Measurements from ENCODE around the gene VAMP5. TPM values are rescaled to one million over a fixed set of nuclear protein-coding genes. Genes with fewer than 3 reads are reported as not detected.
A peak's percentile ranks its signal among the peaks of the same experiment; 100 is the strongest.

Gene VAMP5
- total and polyA plus RNA-seq, 9 of the 15 experiments (the other 6 are each of a cell fraction or from before 2014, with no cell fraction given) = 0.54 to 1.9 (median 1.5) TPM; not detected in 2

DNA sequence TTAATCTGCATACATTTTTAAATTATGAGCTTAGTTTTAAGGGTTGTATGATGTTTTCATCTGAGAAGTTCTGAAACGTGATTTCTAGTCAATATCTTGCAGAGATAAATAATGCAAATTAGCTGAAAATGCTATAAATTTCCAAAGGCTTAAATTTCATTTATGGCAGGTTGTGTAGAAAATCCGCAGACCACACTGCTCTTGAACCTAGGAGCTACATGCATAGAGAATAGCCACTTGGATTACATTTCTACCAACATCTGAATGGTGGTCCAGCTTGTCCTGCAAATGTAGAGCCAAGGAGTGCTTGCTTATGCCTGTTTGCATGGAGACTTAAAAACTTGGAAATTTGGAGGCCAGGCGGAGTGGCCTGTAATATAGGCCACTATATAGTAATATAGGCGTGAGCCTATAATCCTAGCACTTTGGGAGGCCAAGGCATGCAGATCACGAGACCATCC is 38.4 kb upstream of the VAMP5 start (continued):
- TF ChIP-seq, protein P1, sequence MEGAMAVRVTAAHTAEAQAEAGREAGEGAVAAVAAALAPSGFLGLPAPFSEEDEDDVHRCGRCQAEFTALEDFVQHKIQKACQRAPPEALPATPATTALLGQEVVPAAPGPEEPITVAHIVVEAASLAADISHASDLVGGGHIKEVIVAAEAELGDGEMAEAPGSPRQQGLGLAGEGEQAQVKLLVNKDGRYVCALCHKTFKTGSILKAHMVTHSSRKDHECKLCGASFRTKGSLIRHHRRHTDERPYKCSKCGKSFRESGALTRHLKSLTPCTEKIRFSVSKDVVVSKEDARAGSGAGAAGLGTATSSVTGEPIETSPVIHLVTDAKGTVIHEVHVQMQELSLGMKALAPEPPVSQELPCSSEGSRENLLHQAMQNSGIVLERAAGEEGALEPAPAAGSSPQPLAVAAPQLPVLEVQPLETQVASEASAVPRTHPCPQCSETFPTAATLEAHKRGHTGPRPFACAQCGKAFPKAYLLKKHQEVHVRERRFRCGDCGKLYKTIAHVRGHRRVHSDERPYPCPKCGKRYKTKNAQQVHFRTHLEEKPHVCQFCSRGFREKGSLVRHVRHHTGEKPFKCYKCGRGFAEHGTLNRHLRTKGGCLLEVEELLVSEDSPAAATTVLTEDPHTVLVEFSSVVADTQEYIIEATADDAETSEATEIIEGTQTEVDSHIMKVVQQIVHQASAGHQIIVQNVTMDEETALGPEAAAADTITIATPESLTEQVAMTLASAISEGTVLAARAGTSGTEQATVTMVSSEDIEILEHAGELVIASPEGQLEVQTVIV (CRISPR knock-in tag; IDR thresholded peaks at IDR 0.05; ENCODE audit: borderline replicate concordance) = no peak
- TF ChIP-seq ZMIZ1 (IDR thresholded peaks at IDR 0.05; ENCODE audit: low read depth in 2 of 2, low read length in 2 of 2) (peak in 1 of 2 experiments; percentile 43; a peak in 1 of 4 replicates), MEF2D (tag; conservative IDR thresholded peaks at IDR 0.05; ENCODE audit: low read depth) (no peak), NR2C2 (CRISPR knock-in tag; IDR thresholded peaks at IDR 0.05) (no peak), NR2C2 (tag; IDR thresholded peaks at IDR 0.05) (0 out of 2 replicates have a peak, but pooled peaks have one; percentile 29), MAZ (CRISPR knock-in tag; conservative IDR thresholded peaks at IDR 0.05 in 1 of 2, IDR thresholded peaks at IDR 0.05 in 1 of 2) (0 out of 4 replicates have a peak, but pooled peaks of 1 of the 2 experiments have one; percentile 18), CBFA2T3 (IDR thresholded peaks at IDR 0.05) (no peak), MYNN (IDR thresholded peaks at IDR 0.05) (no peak), MYNN (CRISPR knock-in tag; IDR thresholded peaks at IDR 0.05) (no peak), POLR2AphosphoS2 (IDR thresholded peaks at IDR 0.05; ENCODE audit: low read length) (no peak; the same call in 1 of the 2 replicates), SIN3B (IDR thresholded peaks at IDR 0.05; ENCODE audit: low read depth) (no peak), ZFP30 (CRISPR knock-in tag; IDR thresholded peaks at IDR 0.05; ENCODE audit: borderline replicate concordance) (no peak), E2F5 (CRISPR knock-in tag; IDR thresholded peaks at IDR 0.05) (no peak), DACH1 (IDR thresholded peaks at IDR 0.05; ENCODE audit: partially characterized antibody) (no peak), E2F8 (IDR thresholded peaks at IDR 0.05; ENCODE audit: low read depth, partially characterized antibody) (peak; percentile 34), RBM17 (IDR thresholded peaks at IDR 0.05; ENCODE audit: borderline replicate concordance, low read depth, low read length) (no peak)
- TF ChIP-seq, protein P2, sequence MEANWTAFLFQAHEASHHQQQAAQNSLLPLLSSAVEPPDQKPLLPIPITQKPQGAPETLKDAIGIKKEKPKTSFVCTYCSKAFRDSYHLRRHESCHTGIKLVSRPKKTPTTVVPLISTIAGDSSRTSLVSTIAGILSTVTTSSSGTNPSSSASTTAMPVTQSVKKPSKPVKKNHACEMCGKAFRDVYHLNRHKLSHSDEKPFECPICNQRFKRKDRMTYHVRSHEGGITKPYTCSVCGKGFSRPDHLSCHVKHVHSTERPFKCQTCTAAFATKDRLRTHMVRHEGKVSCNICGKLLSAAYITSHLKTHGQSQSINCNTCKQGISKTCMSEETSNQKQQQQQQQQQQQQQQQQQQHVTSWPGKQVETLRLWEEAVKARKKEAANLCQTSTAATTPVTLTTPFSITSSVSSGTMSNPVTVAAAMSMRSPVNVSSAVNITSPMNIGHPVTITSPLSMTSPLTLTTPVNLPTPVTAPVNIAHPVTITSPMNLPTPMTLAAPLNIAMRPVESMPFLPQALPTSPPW (CRISPR knock-in tag; IDR thresholded peaks at IDR 0.05) = no peak

All from K562 (cell line).